GM23338 (cell line): ENCODE measurements around the gene GGT6. TPM values are rescaled to one million over a fixed set of nuclear protein-coding genes. Genes with fewer than 3 reads are reported as not detected.

Source experiments
- ATAC-seq: fragments of 200-7000 bp; cut with Tn5 transposase; 3 replicates; pipeline ENCODE4 v1.9.1; 2020
- DNase-seq: peaks from one replicate; pipeline ENCODE4 v3.0.0-alpha.2; 2015; ENCODE audit warnings: low spot score
- H2AFZ ChIP-seq: fragments of 200-600 bp; sonication (generic); 2 replicates; pipeline ENCODE4 v1.8.0; 2016; ENCODE audit warnings: antibody characterized with exemption, mild to moderate bottlenecking, moderate library complexity
- H3F3A ChIP-seq: fragments of 200-600 bp; sonication (generic); replicated peaks from 2 replicates; pipeline ENCODE4 v1.8.0; 2017; ENCODE audit warnings: antibody characterized with exemption, mixed run types, low read depth
- H3K27ac ChIP-seq: fragments of 200-600 bp; sonication (generic); 2 replicates; pipeline ENCODE4 v1.6.1; 2016; ENCODE audit warnings: low read depth
- H3K27me3 ChIP-seq: fragments of 200-600 bp; sonication (generic); 2 replicates; pipeline ENCODE4 v1.8.0; 2016; ENCODE audit warnings: mild to moderate bottlenecking, mixed run types, moderate library complexity; ENCODE audit not compliant: insufficient read depth
- H3K36me3 ChIP-seq: fragments of 200-600 bp; sonication (generic); 2 replicates; pipeline ENCODE4 v1.8.0; 2016; ENCODE audit warnings: mild to moderate bottlenecking; ENCODE audit not compliant: insufficient read depth
- H3K4me1 ChIP-seq: fragments of 200-600 bp; sonication (generic); 2 replicates; pipeline ENCODE4 v1.8.0; 2016; ENCODE audit warnings: mild to moderate bottlenecking, moderate library complexity; ENCODE audit not compliant: insufficient read depth
- H3K4me2 ChIP-seq: fragments of 200-600 bp; sonication (generic); 2 replicates; pipeline ENCODE4 v1.7.1; 2017; ENCODE audit warnings: mixed run types
- H3K4me3 ChIP-seq: fragments of 200-600 bp; sonication (generic); 2 replicates; pipeline ENCODE4 v1.6.1; 2016; ENCODE audit warnings: mixed run types
- H3K79me2 ChIP-seq: fragments of 200-600 bp; sonication (generic); replicated peaks from 2 replicates; pipeline ENCODE4 v1.8.0; 2017; ENCODE audit warnings: mild to moderate bottlenecking; ENCODE audit not compliant: insufficient read depth
- H3K9me2 ChIP-seq: fragments of 200-600 bp; sonication (generic); 2 replicates; pipeline ENCODE4 v1.8.0; 2017; ENCODE audit not compliant: insufficient read depth
- H4K20me1 ChIP-seq: fragments of 200-600 bp; sonication (generic); replicated peaks from 2 replicates; pipeline ENCODE4 v1.8.0; 2017; ENCODE audit warnings: mild to moderate bottlenecking; ENCODE audit not compliant: insufficient read depth
- H3K27ac Mint-ChIP-seq: 2 replicates; pipeline ENCODE4 v1.8.0; 2020; ENCODE audit warnings: inconsistent platforms, mild to moderate bottlenecking, moderate library complexity, mixed read lengths
- H3K27me3 Mint-ChIP-seq: 3 replicates; pipeline ENCODE4 v1.8.0; 2022; ENCODE audit warnings: low read depth, mild to moderate bottlenecking, moderate library complexity, mixed read lengths, inconsistent platforms; ENCODE audit not compliant: insufficient read depth, poor library complexity
- H3K36me3 Mint-ChIP-seq: 3 replicates; pipeline ENCODE4 v1.8.0; 2021; ENCODE audit warnings: low read depth, mild to moderate bottlenecking, inconsistent platforms, moderate library complexity, mixed read lengths
- H3K4me1 Mint-ChIP-seq: 3 replicates; pipeline ENCODE4 v1.8.0; 2020; ENCODE audit warnings: mild to moderate bottlenecking, inconsistent platforms, mixed read lengths
- H3K4me3 Mint-ChIP-seq: 3 replicates; pipeline ENCODE4 v1.8.0; 2021; ENCODE audit warnings: moderate library complexity, mild to moderate bottlenecking, inconsistent platforms, mixed read lengths
- H3K9me3 Mint-ChIP-seq: 3 replicates; pipeline ENCODE4 v1.8.0; 2020; ENCODE audit warnings: moderate library complexity, mild to moderate bottlenecking, inconsistent platforms, mixed read lengths
- CREB1 ChIP-seq: fragments of 250-450 bp; sonication (Bioruptor Pico); IDR thresholded peaks from 2 replicates; pipeline ENCODE4 v1.5.0; 2020; ENCODE audit warnings: low read depth, mild to moderate bottlenecking, moderate library complexity
- CTCF ChIP-seq, 2 experiments: fragments of 200-600 bp in 1 of 2; sonication (generic) in 1 of 2; conservative IDR thresholded peaks; 2 replicates each; pipeline versions ENCODE4 v1.5.1 to v1.6.1; 2016 to 2017; ENCODE audit warnings: antibody characterized with exemption in 2 of 2, low read depth in 2 of 2, mild to moderate bottlenecking in 2 of 2, moderate library complexity in 1 of 2
- ETS1 ChIP-seq: IDR thresholded peaks from 2 replicates; pipeline ENCODE4 v1.6.1; 2016; ENCODE audit warnings: antibody characterized with exemption
- EZH2 ChIP-seq: fragments of 200-600 bp; sonication (generic); IDR thresholded peaks from one replicate; pipeline ENCODE4 v1.8.0; 2017; ENCODE audit warnings: antibody characterized with exemption, mild to moderate bottlenecking, low read depth; ENCODE audit not compliant: unreplicated experiment
- EZH2phosphoT487 ChIP-seq: fragments of 200-600 bp; sonication (generic); IDR thresholded peaks from one replicate; pipeline ENCODE4 v1.8.1; 2018; ENCODE audit warnings: antibody characterized with exemption; ENCODE audit not compliant: unreplicated experiment
- JUNB ChIP-seq: IDR thresholded peaks from one replicate; pipeline ENCODE4 v1.6.1; 2016; ENCODE audit warnings: antibody characterized with exemption; ENCODE audit not compliant: unreplicated experiment
- NANOG ChIP-seq: IDR thresholded peaks from 2 replicates; pipeline ENCODE4 v1.6.1; 2016; ENCODE audit warnings: antibody characterized with exemption, borderline replicate concordance
- POLR2AphosphoS5 ChIP-seq: IDR thresholded peaks from 2 replicates; pipeline ENCODE4 v1.6.1; 2016; ENCODE audit warnings: antibody characterized with exemption, low read depth
- REST ChIP-seq: IDR thresholded peaks from one replicate; pipeline ENCODE4 v1.6.1; 2018; ENCODE audit warnings: antibody characterized with exemption; ENCODE audit not compliant: unreplicated experiment
- STAT1 ChIP-seq: IDR thresholded peaks from one replicate; pipeline ENCODE4 v1.6.1; 2016; ENCODE audit warnings: antibody characterized with exemption; ENCODE audit not compliant: unreplicated experiment
- ZNF114 ChIP-seq: fragments of 250-450 bp; sonication (Bioruptor Pico); IDR thresholded peaks from 2 replicates; pipeline ENCODE4 v1.5.0; 2020; ENCODE audit warnings: mild to moderate bottlenecking, moderate library complexity
- ZNF331 ChIP-seq: fragments of 250-450 bp; sonication (Bioruptor Pico); IDR thresholded peaks from 2 replicates; pipeline ENCODE4 v1.5.0; 2020; ENCODE audit warnings: low read depth, mild to moderate bottlenecking, moderate library complexity
- ZNF462 ChIP-seq: fragments of 250-450 bp; sonication (Bioruptor Pico); IDR thresholded peaks from 2 replicates; pipeline ENCODE4 v1.5.0; 2020; ENCODE audit warnings: mild to moderate bottlenecking, moderate library complexity
- polyA plus RNA-seq: library from polyadenylated mRNA; unstranded; fragments of >200 nt; fragmentation: Nextera tagmentation; extraction: Ambion mirVana; gene quantifications from 2 replicates; pipeline ENCODE4 v1.2.1, GENCODE V29; 2016
- total RNA-seq: library from RNA; depleted of rRNA; stranded (reverse); fragments of >200 nt; shearing (Covaris generic); gene quantifications from 2 replicates; pipeline ENCODE4 v1.2.3, GENCODE V29; 2014

The GGT6 gene
- total and polyA plus RNA-seq, 2 experiments from 2014 or later: 0.24 TPM; not detected in 1

- Mint-ChIP-seq H3K27ac (no peak overlapping the region), H3K27me3 (peaks cover 19% of the 10 kb centered on the region), H3K4me1 (peaks cover 7% of the 10 kb centered on the region; the same call in 2 of the 3 replicates), H3K36me3 (no peaks in the 10 kb centered on the region), H3K4me3 (no peak overlapping the region), H3K9me3 (no peaks in the 10 kb centered on the region; the same call in 2 of the 3 replicates)
- no peaks in the 10 kb centered on the region for H3K36me3 ChIP-seq
- no peaks in the 10 kb centered on the region for H3K4me1 ChIP-seq
- no peak for DNase-seq
- H2AFZ ChIP-seq: no peak overlapping the region
- no peaks in the 10 kb centered on the region for H3K79me2 ChIP-seq
- H3K4me2 ChIP-seq: no peak overlapping the region
- H3K27me3 ChIP-seq: no peaks in the 10 kb centered on the region
- H3F3A ChIP-seq: no peaks in the 10 kb centered on the region
- H3K4me3 ChIP-seq: no peak overlapping the region
- H4K20me1 ChIP-seq: no peaks in the 10 kb centered on the region
- no peaks in the 10 kb centered on the region for H3K9me2 ChIP-seq
- ATAC-seq: no peak
- H3K27ac ChIP-seq: no peak overlapping the region
- TF ChIP-seq ZNF114 (CRISPR knock-in tag) (no peak), EZH2 (no peak), POLR2AphosphoS5 (no peak), STAT1 (no peak), ETS1 (no peak), JUNB (no peak), CREB1 (CRISPR knock-in tag) (no peak), REST (no peak), NANOG (no peak), EZH2phosphoT487 (no peak), ZNF462 (CRISPR knock-in tag) (no peak), CTCF (conservative IDR thresholded peaks at IDR 0.05; ENCODE audit: low read depth in 2 of 2) (no peak), ZNF331 (CRISPR knock-in tag) (no peak)
These were observed 50.3 kb downstream of the GGT6 start for GRCh38 chr17:4509923-4510617.
